ENCODE results near the gene MET. TPM values are rescaled to one million over a fixed set of nuclear protein-coding genes. Genes with fewer than 3 reads are reported as not detected.

Gene MET
- total and polyA plus RNA-seq, 8 donors: 2.0 to 23.5 (median 13.4) TPM

GRCh38 chr7:116726149-116726548 is 54.2 kb downstream of the MET start:
- intact Hi-C loops (cut with DNase I): no loop called here
- Histone ChIP-seq H3K9me3 (no peaks in the 10 kb centered on the region), H3K27me3 (no peaks in the 10 kb centered on the region), H3K36me3 (no peaks in the 10 kb centered on the region), H3K4me1 (peaks cover 3 to 13% (median 6%) of the 10 kb centered on the region in 3 donors), H3K4me3 (no peak overlapping the region), H3K27ac (no peak overlapping the region)
- TF ChIP-seq CTCF (IDR thresholded peaks at IDR 0.05): no peak
- WGBS, 2 donors: 56 to 67% methylated on average over 3 of the region's 3 CpGs
- no peak for DNase-seq
- FAIRE-seq: no peak
- ATAC-seq: peak; percentile 50 to 83 (median 58)

- no peak for FAIRE-seq
- ATAC-seq: peak; percentile 35 to 64 (median 50)
- H3K27ac ChIP-seq: no peak overlapping the region
- TF ChIP-seq CTCF (IDR thresholded peaks at IDR 0.05): no peak
- WGBS, 2 donors: 38 to 39% methylated on average over 4 of the region's 4 CpGs
- H3K36me3 ChIP-seq: no peaks in the 10 kb centered on the region
- no peaks in the 10 kb centered on the region for H3K27me3 ChIP-seq
- H3K4me3 ChIP-seq: no peak overlapping the region
- intact Hi-C loops (cut with DNase I): no loop called here
- no peaks in the 10 kb centered on the region for H3K9me3 ChIP-seq
- no peak for DNase-seq
- peaks cover 3 to 16% (median 6%) of the 10 kb centered on the region in 3 donors for H3K4me1 ChIP-seq
Measured at GRCh38 chr7:116726713-116727431, 54.9 kb downstream of the MET start.

GRCh38 chr7:116727432-116728009 is 55.5 kb downstream of the MET start:
- Histone ChIP-seq H3K4me1 (peaks cover 3 to 23% (median 8%) of the 10 kb centered on the region in 3 donors), H3K4me3 (no peak overlapping the region), H3K27me3 (no peaks in the 10 kb centered on the region), H3K36me3 (no peaks in the 10 kb centered on the region), H3K27ac (no peak overlapping the region), H3K9me3 (no peaks in the 10 kb centered on the region)
- DNase-seq: no peak
- no peak for FAIRE-seq
- 54 to 59% methylated on average over 3 of the region's 3 CpGs for WGBS, 2 donors
- TF ChIP-seq CTCF (IDR thresholded peaks at IDR 0.05): no peak
- peak in 3 of 4 donors; percentile 37 to 39 (median 39) for ATAC-seq
- intact Hi-C loops (cut with DNase I): no loop called here

- DNase-seq: no peak
- Histone ChIP-seq H3K27ac (no peak overlapping the region), H3K36me3 (no peaks in the 10 kb centered on the region), H3K9me3 (no peaks in the 10 kb centered on the region), H3K4me1 (peaks cover 3 to 32% (median 16%) of the 10 kb centered on the region in 3 donors), H3K27me3 (no peaks in the 10 kb centered on the region), H3K4me3 (no peak overlapping the region)
- ATAC-seq: no peak
- WGBS, 2 donors: 93 to 100% methylated on average over 1 of the region's 1 CpG
- no peak for TF ChIP-seq CTCF (IDR thresholded peaks at IDR 0.05)
- no peak for FAIRE-seq
- intact Hi-C loops (cut with DNase I): no loop called here
Measured at GRCh38 chr7:116728413-116728812, 56.4 kb downstream of the MET start.
